ENCODE measurements around the gene COPS4.
"Not testable (repeated sequence)": the region's sequence is repeated elsewhere in the genome, so short reads cannot be mapped to it uniquely, and the experiment has no call there.

DNA sequence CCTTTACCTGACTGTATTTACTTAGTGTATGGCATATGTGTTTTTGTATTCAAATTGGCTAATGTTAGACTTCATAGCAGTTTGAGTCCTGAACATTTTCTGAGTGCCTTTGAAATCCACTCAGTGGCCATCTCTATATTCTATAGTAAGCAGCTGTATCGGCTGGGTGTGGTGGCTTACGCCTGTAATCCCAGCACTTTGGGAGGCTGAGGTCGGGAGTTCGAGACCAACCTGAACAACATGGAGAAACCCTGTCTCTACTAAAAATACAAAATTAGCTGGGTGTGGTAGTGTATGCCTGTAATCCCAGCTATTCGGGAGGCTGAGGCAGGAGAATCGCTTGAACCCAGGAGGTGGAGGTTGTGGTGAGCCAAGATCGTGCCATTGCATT is 76.8 kb downstream of the COPS4 start:
- TF ChIP-seq, protein P1, sequence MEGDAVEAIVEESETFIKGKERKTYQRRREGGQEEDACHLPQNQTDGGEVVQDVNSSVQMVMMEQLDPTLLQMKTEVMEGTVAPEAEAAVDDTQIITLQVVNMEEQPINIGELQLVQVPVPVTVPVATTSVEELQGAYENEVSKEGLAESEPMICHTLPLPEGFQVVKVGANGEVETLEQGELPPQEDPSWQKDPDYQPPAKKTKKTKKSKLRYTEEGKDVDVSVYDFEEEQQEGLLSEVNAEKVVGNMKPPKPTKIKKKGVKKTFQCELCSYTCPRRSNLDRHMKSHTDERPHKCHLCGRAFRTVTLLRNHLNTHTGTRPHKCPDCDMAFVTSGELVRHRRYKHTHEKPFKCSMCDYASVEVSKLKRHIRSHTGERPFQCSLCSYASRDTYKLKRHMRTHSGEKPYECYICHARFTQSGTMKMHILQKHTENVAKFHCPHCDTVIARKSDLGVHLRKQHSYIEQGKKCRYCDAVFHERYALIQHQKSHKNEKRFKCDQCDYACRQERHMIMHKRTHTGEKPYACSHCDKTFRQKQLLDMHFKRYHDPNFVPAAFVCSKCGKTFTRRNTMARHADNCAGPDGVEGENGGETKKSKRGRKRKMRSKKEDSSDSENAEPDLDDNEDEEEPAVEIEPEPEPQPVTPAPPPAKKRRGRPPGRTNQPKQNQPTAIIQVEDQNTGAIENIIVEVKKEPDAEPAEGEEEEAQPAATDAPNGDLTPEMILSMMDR (IDR thresholded peaks at IDR 0.05) = not testable (repeated sequence)
- TF ChIP-seq ZFX (IDR thresholded peaks at IDR 0.05; ENCODE audit: borderline replicate concordance) = not testable (repeated sequence)
